Measurements from ENCODE around the gene MYORG.

- TF ChIP-seq POLR2A (IDR thresholded peaks at IDR 0.05) (no peak), CTCF (IDR thresholded peaks at IDR 0.05) (no peak)
These were observed 2.4 kb downstream of the MYORG start for GRCh38 chr9:34374339-34374738.

Measured in transverse colon (tissue), 3 donors.